Raji (cell line): ENCODE results near the gene ZNF444.

Source experiments
- POLR2A ChIP-seq: IDR thresholded peaks from 2 replicates; pipeline ENCODE4 v1.6.1; 2011; ENCODE audit warnings: low read depth, low read length, control low read depth; ENCODE audit not compliant: insufficient read depth

Gene ZNF444

DNA sequence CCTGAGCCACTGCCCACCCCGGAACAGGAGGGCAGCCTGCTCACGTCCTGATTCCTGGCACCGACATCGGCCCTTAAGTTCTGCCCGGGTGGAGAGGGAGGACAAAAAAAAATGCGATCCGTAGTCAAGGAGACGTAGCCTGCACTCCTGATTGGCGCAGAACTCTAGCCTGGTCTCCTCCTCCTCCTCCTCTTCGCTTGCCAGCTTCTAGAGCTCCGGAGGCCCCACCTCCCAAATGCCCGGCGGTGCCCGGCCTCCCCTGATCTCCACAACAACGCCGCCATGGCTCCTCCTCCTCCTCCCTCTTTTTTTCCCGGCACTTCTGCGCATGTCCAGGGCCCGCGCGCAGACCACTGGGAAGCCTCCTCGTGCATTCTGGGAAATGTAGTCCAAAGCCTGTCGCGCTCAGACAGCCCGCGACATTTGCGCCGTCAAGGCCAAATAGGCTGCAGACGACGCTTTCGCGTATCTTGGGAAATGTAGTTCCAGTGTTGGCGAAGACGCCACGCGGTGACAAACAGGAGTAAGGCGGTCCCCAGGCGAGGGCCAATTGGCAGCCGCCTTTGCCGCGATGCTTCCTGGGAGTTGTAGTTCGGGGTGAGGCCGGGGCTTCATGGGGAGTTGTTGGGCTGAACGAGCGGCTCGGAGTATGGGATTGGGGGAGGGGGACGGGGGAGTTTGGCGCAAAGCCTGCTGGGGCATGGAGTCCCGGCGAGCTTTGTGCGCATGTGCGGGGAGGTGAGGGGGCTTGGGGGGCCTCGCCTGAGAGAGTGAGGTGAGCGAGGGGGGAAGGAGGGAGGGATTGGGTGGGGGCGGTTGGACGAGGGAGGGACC is at the start of gene ZNF444:
Gene ZNF444 (plus strand): TSS at position 705 of the 834 bp plus-strand sequence. CDS start 5,625 bp downstream, outside the sequence.
- peak; percentile 49 for TF ChIP-seq POLR2A

DNA sequence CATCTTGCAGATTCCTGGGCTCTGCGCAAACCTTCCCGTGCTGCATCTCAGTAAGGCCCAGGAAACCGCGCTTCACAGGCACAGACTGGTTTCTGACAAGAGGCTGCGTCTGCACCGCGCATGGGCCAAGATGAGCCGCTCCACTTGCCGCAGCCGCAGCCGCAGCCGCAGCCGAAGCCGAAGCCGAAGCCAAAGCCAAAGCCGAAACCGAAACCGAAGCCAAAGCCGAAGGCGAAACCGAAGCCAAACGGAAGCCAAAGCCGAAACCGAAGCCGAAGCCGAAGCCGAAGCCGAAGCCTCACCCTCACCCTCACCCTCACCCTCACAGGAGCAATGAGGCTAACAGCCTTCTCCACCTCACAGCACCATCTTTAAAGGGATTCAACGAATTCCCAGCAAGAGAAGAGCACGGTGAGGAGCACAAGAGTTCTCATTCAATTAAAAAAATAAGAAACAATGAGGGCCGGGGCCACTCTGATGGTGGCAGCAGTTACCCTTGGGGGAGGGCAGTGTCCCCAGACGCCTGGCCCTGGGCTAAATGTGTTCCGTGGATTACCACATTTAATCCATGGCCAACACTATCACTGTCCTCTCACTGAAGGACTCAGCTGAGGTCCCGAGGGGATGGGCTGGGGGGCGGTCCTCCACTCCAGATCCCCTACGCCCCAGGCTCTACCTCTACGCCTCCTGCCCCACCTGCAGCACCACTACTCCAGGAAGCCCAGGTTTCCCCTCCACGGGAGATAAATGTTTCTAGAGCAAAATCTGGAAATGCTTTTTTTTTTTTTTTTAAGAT is 49.1 kb upstream of the ZNF444 start:
- no peak for TF ChIP-seq POLR2A

GRCh38 chr19:56092685-56093631 is 48.1 kb upstream of the ZNF444 start:
- no peak for TF ChIP-seq POLR2A

DNA sequence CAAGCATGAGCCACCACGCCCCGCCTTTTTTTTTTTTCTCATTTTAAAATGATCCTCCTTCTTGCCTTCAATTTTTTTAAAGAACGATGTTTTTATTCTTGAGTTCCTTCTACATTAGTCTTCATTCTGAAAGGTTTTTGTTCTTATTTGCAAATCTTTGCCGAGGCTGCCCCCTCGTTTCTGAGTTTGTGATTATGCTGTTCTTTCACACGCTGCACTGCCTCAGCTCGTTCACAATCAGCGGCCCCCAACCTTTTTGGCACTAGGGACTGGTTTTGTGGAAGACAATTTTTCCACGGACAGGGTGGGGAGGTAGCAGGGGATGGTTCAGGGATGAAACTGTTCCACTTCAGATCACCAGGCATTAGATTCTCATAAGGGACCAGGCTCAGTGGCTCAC is 46.6 kb upstream of the ZNF444 start:
- TF ChIP-seq POLR2A = no peak

- TF ChIP-seq POLR2A = no peak
These were observed 44.4 kb upstream of the ZNF444 start for GRCh38 chr19:56096665-56097064.

DNA sequence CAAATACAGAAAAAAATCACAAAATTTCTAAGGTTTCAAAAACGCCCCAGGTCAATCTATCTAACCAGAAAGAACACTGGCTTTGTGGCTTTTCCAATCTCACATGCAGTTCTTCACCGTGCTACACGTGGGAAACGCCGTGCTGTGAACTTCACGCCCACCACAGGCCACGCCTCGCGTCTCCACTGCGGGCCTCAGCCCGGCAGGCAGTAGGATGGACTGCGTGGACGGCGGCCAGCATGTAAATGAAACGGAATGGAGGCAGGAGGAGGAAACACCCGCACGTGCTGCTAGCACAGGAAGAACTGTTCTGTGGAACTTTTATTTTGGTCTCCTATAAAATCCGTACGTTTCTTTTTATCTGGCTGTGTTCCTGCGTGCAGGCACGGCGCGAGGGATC is 43.8 kb upstream of the ZNF444 start:
- TF ChIP-seq POLR2A = no peak

- no peak for TF ChIP-seq POLR2A
These were observed 43.3 kb upstream of the ZNF444 start for GRCh38 chr19:56097776-56098175.

DNA sequence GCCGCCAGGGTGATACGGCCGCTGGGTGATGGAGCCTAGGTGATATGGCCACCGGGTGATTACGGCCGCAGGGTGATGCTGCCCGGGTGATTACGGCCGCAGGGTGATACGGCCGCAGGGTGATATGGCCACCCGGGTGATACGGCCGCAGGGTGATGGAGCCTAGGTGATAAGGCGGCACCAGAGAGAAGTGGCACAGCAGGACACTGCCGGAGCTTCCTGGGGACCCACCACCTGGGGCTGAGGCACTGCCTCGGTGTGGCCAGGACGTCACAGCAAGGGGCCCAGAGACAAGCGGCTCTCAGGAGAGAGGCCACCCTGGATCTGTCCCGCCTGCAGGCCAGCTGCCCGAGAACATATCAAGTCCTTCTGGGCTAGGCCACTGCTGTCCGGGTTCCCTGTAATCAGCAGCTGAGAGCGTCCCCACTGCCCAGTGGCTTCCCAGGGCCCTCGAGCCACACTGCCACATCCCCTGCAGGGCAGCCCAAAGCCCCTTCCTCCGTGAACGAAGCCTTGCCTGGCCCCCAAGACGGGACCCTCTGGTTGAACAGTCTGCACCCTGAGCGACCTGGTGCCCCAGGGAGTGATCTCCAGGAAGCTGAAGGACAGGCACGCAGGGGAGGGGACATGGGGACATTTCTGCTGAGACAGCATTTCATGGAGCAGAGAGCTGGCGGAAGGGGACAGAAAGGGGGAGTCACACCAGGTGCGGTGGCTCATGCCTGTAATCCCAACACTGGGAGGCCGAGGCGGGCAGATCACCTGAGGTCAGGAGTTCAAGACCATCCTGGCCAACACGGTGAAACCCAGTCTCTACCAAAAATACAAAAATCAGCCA is 42.1 kb upstream of the ZNF444 start:
- TF ChIP-seq POLR2A = no peak

GRCh38 chr19:56099638-56100539 is 41.2 kb upstream of the ZNF444 start:
- TF ChIP-seq POLR2A = no peak

GRCh38 chr19:56101095-56101494 is 40.0 kb upstream of the ZNF444 start:
- no peak for TF ChIP-seq POLR2A

- TF ChIP-seq POLR2A = no peak
These were observed 39.1 kb upstream of the ZNF444 start for GRCh38 chr19:56101746-56102535.

GRCh38 chr19:56103027-56103614 is 38.0 kb upstream of the ZNF444 start:
- no peak for TF ChIP-seq POLR2A

- no peak for TF ChIP-seq POLR2A
These were observed 36.7 kb upstream of the ZNF444 start for GRCh38 chr19:56104423-56104822.
